Measurements from ENCODE around the gene PAXX.
A peak's percentile ranks its signal among the peaks of the same experiment; 100 is the strongest.

The PAXX gene

DNA sequence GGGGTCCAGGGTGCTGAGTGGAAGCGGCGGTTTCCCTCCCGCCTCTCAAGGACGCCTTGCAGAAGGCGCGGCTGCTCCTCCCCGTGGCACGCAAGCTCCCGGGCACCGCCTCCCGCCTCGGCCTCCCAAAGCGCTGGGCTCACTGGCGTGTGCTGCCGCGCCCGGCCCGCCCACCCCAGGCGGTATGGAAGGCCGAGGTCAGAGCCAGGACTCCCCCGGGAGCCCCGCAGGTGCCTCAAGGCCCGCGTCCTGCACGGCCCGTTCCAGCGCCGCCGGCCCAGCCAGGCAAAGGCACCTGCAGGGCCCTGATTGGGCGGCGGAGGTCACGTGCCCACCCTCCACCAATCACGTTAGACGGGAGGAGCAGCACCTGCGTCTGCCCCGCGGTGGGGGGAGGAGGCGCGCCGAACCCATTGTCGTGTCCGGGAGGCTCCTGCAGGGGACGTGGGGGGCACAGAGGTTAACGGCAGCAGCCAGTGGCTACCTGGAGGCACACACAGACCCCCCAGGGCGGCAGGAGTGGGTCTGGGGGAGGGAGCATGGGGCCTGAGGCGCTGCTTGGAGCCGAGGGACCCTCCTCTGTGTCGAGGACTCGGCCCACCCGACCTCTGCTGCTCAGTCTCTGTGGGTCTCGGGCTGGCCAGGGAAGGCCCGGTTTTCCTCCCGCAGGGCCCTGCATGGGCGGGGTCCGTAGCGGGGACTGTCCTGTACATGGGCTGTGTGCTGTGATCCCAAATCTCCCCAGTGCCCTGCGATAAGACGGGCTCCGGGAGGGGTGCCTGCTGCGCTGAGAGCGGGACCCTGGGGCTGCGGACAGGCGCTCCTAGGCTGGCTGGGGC, 42.2 kb upstream of the PAXX start:
- peak; percentile 61 for DNase-seq (ENCODE audit: low read depth)
- TF ChIP-seq, protein P1, sequence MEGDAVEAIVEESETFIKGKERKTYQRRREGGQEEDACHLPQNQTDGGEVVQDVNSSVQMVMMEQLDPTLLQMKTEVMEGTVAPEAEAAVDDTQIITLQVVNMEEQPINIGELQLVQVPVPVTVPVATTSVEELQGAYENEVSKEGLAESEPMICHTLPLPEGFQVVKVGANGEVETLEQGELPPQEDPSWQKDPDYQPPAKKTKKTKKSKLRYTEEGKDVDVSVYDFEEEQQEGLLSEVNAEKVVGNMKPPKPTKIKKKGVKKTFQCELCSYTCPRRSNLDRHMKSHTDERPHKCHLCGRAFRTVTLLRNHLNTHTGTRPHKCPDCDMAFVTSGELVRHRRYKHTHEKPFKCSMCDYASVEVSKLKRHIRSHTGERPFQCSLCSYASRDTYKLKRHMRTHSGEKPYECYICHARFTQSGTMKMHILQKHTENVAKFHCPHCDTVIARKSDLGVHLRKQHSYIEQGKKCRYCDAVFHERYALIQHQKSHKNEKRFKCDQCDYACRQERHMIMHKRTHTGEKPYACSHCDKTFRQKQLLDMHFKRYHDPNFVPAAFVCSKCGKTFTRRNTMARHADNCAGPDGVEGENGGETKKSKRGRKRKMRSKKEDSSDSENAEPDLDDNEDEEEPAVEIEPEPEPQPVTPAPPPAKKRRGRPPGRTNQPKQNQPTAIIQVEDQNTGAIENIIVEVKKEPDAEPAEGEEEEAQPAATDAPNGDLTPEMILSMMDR (conservative IDR thresholded peaks at IDR 0.05; ENCODE audit: control insufficient read depth, insufficient read depth, low read depth, low read length): no peak
- peak overlapping the region; percentile 40 for H3K4me3 ChIP-seq (ENCODE audit: control insufficient read depth, low read depth, low read length)

GRCh38 chr9:136950656-136951276, 41.5 kb upstream of the PAXX start:
- no peak for DNase-seq (ENCODE audit: low read depth)
- TF ChIP-seq, protein P1 (conservative IDR thresholded peaks at IDR 0.05; ENCODE audit: control insufficient read depth, insufficient read depth, low read depth, low read length): no peak
- no peak overlapping the region for H3K4me3 ChIP-seq (ENCODE audit: control insufficient read depth, low read depth, low read length)

GRCh38 chr9:136951541-136952320, 40.5 kb upstream of the PAXX start, which contains the start of gene LCN12:
Gene LCN12, plus strand, starts transcription at chr9:136952273. Its CDS starts 55 bp downstream, at chr9:136952328.
- DNase-seq (ENCODE audit: low read depth): no peak
- TF ChIP-seq, protein P1 (conservative IDR thresholded peaks at IDR 0.05; ENCODE audit: control insufficient read depth, insufficient read depth, low read depth, low read length): no peak
- no peak within 1 kb of the TSS for H3K4me3 ChIP-seq (ENCODE audit: control insufficient read depth, low read depth, low read length)

GRCh38 chr9:136952321-136952850, 39.8 kb upstream of the PAXX start:
- TF ChIP-seq, protein P1 (conservative IDR thresholded peaks at IDR 0.05; ENCODE audit: control insufficient read depth, insufficient read depth, low read depth, low read length): no peak
- no peak overlapping the region for H3K4me3 ChIP-seq (ENCODE audit: control insufficient read depth, low read depth, low read length)
- DNase-seq (ENCODE audit: low read depth): no peak

DNA sequence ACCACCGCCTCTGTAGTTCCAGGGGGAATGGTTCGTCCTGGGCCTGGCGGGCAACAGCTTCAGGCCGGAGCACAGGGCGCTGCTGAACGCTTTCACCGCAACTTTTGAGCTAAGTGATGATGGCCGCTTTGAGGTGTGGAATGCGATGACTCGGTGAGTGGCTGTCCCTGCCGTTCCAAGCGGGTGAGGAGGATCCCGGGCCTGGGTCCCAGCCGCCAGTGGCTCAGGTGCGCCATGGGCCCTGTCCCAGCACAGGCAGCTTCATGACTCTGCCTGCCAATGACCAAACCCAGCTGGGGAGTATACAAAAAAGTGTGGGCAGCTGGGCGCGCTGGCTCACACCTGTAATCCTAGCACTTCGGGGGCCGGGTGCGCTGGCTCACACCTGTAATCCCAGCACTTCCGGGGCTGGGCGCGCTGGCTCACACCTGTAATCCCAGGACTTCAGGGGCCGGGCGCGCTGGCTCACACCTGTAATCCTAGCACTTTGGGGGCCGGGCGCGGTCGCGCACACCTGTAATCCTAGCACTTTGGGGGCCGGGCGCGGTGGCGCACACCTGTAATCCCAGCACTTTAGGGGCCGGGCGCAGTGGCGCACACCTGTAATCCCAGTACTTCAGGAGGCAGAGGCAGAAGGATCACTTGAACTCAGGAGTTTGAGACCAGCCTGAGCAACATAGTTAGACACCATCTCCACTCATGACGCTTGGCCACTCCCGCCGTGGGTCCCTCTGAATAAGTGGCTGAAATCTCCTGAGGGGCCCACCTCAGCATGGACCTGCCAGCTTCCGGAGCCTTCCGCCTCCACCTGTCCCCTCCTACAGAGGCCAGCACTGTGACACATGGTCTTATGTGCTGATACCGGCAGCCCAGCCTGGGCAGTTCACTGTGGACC, 39.1 kb upstream of the PAXX start:
- DNase-seq (ENCODE audit: low read depth): no peak
- TF ChIP-seq, protein P1 (conservative IDR thresholded peaks at IDR 0.05; ENCODE audit: control insufficient read depth, insufficient read depth, low read depth, low read length): no peak
- no peak overlapping the region for H3K4me3 ChIP-seq (ENCODE audit: control insufficient read depth, low read depth, low read length)
